SU-DHL-6 (cell line): ENCODE data around the gene STAT1.

Experiments used
- EZH2phosphoT487 ChIP-seq: fragments of 200-600 bp; sonication (generic), shearing (Covaris generic); conservative IDR thresholded peaks from 2 replicates; pipeline ENCODE4 v1.6.1; 2018; ENCODE audit warnings: mild to moderate bottlenecking, antibody characterized with exemption, low read length, moderate library complexity, mixed read lengths
- TF ChIP-seq, protein P1 (sequence below): fragments of 200-600 bp; sonication (generic); IDR thresholded peaks from one replicate; pipeline ENCODE4 v1.5.1; 2017; ENCODE audit warnings: antibody characterized with exemption, mild to moderate bottlenecking, low read length, moderate library complexity; ENCODE audit not compliant: insufficient read depth, poor library complexity, severe bottlenecking

DNA sequence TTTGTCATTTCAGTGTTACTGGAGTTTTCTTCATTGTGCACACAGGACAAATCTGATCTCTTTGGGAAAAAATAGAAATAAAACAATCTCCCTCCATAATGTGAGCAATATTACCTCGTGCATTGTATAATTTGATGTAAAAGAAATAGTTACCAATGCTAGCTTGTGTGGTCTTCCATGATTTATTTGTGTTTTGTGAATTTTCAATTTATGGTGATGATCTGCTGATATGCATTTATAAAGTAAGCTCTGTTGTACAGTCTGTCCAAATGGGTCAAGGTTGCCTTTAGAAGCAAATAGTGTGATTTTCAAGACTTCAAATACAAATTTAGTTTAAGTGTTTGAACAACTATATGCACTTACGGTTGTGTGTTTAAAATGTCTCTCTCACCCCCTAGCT lies 50.9 kb downstream of the STAT1 start:
- TF ChIP-seq, protein P1, sequence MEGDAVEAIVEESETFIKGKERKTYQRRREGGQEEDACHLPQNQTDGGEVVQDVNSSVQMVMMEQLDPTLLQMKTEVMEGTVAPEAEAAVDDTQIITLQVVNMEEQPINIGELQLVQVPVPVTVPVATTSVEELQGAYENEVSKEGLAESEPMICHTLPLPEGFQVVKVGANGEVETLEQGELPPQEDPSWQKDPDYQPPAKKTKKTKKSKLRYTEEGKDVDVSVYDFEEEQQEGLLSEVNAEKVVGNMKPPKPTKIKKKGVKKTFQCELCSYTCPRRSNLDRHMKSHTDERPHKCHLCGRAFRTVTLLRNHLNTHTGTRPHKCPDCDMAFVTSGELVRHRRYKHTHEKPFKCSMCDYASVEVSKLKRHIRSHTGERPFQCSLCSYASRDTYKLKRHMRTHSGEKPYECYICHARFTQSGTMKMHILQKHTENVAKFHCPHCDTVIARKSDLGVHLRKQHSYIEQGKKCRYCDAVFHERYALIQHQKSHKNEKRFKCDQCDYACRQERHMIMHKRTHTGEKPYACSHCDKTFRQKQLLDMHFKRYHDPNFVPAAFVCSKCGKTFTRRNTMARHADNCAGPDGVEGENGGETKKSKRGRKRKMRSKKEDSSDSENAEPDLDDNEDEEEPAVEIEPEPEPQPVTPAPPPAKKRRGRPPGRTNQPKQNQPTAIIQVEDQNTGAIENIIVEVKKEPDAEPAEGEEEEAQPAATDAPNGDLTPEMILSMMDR: no peak
- TF ChIP-seq EZH2phosphoT487: no peak
